Stimulated activated CD4-positive, alpha-beta T cell treated with anti-CD3 and anti-CD28 coated beads, Interleukin-4, amount 100 ng/mL, for 48 hours (primary cell): ENCODE results near the gene LAMB3.
A peak's percentile ranks its signal among the peaks of the same experiment; 100 is the strongest.

Source experiments
- DNase-seq, 2 donors: peaks; one replicate each; pipeline ENCODE4 v3.0.0-alpha.2; 2020; ENCODE audit warnings: low read depth in 2 of 2

LAMB3 gene

DNA sequence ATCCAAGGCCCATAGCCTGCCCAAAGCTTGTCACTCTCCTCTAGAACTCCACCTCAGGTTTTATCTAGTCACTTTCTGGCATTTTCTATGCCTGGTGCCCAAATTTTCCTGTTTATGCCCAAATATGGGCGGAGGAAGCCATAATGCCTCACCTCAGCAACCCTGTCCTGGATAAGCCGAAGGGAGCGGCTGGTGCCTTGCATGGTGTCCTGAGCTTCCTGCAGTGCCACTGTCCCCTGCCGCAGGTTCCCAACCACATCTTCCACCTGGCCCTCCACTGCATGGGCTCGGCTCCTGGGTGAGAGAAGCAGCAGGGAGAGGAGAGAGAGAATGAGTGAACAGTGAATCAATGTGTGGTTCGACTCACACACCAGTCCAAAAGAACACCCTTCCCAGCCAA, 34.5 kb downstream of the LAMB3 start:
- no peak for DNase-seq

DNA sequence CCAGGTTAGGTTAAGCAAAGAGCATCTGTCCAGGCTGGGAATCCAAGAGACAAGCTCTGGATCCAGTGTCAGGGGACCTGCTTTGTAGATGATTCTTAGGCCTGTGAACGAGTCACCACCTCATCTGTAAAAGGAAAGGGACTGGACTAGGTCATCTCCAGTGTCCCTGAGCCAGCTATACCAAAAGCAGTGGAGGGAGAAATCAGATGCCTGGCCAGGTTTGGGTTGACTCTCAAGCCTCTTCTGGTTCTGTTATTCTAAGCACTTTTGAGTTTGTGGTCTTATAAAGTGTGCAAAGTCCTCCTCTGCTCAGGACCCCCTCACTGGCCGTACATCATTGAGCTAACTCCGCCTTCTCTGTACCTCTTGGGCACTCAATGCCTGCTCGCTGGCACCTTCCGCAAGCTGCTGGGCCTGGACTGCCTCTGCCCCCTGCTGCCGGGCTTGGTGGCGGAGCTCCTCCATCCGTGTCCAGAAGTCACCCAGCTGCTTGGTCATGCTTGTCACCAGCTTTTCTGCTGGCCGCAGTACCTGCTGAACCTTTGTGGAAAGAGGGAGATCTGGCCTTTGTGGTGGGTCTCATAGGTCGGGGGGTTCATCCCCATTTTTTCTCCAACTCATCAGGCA, 35.1 kb downstream of the LAMB3 start:
- DNase-seq, result no peak

DNA sequence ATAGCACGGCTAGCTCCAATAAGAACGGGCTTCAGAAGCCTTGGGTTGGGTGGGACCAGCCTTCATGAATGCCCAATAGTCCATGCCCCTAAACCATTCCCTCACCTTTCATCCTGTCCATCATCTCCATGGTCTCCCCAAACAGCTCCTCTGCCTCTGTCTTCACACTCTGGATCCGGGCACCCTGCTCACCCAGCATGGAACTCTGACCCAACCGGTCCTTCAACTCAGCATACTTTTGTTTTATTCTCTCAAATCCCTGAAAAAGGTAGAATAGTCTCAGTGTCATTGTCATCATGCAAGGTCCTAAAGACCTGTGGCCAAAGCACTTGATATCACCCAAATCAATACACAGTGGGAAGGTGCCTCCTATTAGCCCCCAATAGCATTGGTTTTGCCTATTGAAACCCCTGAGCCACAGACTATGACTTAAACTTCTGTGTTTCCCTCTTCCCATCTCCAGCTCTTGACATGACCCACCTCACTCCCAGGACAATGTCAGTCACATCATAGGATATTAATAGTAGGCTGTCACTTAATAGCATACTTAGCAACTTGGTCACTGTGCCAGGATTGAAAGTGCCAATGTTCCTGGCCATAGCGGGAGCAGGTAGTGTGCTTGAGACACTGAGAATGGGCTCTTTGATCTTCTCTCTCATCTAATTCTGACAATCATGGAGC, 35.7 kb downstream of the LAMB3 start:
- no peak for DNase-seq

DNA sequence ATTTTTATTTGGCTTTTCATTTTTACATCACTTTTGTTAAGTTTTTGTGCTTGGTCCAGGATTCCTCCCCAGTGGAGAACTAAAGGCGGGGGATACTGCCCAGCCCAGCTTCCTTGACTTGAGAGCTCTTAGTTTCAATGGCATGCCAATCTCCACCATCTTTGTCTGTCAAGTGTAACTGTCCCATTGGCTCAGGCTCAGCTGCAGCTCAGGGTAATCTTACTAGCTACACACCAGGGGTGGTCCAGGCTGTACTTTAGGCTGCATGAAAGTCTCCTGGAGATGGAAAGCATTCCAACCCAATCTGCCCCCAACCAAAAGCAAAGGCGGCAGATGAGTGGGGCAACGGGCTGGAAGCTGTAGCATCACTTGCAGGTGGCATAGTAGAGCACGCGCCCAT, 37.3 kb downstream of the LAMB3 start:
- DNase-seq, result no peak

DNA sequence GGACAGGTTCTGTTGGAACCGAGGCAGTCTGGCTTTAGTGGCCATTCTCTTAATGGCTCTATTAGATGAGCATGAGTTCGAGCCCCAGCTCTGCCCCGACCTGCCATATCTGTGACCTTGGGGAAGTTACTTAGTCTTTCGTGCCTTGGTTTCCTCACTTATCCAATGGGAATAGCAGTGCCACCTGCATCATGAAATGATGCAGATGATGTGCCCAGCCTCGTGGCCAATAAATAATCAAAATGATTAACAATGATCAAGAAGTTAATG, 38.1 kb downstream of the LAMB3 start:
- DNase-seq, result no peak

DNA sequence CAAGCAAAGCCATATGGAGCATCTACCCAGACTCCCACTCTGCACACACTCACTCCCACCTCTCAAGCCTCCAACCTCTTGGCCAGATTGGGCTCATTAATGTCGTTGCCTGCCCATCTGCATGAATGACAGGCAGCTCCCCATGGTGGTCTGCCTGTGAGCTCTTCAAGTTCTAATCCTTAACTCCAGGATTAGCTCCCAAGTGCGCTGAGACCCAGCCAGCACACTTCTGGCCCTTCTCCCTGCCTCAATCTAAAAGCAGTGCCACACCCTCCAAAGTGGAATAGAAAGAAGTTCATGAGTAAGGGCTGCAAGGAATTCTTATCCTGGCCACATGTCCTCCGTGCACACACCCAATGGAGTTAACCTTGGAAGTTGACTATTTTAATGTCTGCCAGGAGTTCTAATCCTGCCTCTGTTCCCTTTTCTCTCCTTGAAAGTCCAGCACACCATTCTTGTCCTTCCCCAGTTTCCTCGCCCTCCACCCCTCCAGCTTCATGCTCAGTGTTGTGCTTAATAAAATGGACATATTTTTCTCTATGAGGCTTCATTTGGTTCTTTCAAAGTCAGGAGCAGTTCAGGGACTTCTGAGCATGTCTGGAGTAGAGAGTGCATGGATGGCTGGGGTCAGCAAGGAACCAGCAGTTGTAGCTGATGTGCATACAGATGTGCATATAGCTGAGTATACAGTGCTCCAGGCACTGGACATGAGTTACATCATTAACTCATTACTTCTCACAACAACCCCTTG, 38.6 kb downstream of the LAMB3 start:
- no peak for DNase-seq

DNA sequence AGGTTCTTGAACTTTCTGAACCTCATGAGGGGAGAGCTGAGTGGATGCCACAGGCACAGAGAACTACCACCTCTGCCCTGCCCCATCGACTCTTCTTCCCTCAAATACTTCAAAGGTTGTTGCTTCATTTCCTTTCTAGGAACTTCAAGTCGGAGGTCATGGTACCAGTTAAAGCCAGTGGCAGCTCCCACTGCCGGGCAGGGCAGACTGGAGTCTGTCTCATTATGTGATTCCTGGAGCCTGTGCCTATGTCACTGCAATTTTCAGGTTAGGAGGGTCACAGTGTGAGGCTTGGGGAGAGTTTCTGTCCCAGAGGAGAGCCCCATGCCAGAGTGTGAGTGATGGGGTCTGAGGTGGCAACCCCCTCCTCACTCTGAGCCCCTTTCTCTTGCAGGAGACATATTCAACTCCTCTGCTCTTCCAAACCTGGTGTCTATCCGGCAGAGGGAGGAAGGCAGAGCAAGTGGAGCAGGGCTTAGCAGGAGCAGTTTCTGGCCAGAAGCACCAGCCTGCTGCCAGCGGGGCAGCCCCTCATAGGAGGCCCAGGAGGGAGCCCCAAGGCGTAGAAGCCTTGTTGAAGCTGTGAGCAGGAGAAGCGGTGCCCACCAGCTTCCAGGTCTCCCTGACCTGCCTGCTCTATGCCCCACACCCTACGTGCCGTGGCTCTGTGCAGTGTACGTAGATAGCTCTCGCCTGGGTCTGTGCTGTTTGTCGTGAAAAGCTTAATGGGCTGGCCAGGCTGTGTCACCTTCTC, 39.4 kb downstream of the LAMB3 start:
- no peak for DNase-seq

DNA sequence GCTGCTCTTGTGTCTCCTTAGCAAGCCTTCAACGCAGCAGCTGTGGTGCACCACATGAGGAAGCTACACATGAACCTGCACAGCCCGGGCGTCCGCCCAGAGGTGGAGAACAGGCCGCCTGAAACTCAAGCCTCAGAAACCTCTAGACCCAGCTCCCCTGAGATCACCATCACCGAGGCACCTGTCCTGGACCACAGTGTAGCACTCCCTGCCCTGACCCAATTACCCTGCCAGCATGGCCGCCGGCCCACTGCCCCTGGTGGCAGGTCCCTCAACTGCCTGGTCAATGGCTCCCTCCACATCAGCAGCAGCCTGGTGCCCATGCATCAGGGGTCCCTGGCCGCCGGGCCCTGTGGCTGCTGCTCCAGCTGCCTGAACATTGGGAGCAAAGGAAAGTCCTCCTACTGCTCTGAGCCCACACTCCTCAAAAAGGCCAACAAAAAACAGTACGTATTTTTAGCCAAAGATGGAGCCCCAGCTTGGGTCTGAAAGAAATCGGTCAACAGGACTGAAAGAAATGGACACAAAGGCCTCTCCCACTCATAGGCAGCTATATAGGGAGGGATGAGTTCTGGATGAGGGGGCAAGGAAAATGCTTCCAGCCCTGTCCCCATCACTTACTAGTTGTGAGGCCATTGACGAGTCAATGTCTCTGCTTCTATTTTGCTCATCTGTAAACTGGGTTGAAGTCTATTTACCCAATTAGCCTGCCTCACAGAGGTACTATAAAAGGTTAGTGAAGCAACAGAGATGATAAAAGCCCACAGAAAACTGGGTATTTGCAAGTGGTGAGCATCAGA, 40.3 kb downstream of the LAMB3 start:
- no peak for DNase-seq

DNA sequence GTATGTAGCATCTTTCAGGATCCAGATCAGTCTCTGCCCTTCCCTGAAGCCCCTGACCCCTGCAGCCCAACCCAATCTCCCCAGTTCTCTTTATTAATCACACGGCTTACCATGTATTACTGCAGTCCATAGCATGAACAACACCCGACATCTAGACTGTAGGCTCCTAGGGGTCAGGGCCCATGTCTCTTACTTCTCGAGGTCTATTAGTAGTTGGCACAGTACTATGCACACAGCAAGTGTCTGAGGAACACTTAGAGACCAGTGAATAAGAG, 41.7 kb downstream of the LAMB3 start:
- DNase-seq, result no peak

DNA sequence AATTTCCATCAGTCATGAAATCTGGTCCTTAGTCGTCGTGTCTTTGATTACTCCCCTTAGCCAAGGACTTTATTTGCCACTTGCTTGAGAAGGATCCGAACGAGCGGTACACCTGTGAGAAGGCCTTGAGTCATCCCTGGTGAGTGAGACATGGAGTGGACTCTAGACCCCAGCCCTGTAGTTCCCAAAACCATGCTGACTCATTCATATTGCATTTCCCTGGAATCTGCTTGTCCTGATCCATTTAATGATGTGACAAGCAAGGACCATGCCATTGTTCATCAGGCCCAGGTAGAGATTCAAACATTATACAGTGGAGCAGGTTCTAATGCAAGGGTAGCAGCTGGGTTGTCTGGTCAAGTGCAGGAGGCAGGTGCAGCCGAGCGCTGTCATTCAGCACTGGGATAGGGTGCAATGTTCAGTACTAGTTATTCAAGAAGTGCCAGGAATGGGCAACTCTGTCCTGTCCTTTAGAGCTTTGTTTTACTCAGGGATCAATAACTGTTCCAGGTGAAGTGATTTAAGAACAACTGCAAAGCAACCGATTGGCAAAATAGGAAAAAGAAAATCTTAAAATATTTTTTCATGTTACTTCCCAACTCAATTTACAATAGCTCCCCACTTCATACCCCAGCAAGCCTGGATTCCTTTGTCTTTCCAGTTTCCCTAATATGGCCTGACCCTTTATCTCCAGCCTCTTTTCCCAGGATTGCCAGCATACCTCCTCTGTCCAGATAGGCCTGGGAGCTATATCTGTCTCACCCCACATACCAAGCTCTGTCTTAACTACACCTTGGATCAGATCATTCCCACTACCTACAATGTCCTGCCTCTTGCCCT, 42.2 kb downstream of the LAMB3 start:
- no peak for DNase-seq

DNA sequence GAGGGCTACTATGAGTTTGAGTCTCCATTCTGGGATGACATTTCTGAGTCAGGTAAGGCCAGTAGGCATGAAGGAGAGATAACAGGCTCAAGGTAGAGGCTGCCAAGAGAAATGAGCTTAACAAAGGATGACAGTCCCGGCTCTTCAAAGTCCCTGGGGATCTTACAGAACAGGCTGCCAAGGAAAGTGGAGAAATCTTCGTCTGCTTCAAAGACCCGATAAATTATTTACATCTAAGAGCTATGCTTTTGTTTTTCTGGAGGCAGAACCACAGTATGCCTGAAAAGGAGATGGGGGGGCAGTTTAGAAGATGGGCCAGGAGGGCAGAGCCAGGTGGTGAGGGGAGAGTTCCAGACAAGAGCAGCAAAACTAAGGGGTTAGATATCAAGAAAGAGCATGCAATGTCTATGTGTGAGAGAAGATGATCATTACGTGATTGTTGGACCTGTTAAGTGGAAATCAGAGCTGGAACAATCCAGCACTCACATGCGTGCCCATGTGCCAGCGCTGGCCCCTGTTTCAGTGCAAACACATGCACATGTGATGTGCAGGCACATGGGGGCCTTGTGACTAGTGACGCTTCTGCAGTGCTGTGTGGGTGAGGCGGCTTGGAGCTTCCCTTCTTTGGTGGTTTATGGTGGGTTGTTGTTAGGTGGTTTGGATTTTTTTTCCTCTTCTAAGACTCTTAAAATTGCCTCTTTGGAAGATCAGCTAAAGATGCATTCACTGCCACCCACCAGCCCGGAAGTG, 43.0 kb downstream of the LAMB3 start:
- DNase-seq, result no peak

DNA sequence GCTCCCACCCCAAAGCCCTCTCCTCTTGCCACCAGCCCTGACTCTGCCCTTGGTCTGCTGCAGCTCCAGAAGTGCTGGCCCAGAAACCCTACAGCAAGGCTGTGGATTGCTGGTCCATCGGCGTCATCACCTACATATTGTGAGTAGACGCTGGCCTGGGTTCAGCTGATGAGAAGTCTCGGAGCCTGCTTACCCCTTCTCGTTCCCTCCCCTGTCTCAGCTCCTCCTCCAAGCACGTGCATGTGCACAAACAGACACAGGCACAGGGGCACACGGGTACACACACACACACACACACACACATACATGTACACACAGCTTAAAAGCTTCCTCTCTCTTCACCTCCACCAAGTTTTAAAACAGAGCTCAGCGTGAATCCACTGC, 44.4 kb downstream of the LAMB3 start:
- DNase-seq, result no peak

DNA sequence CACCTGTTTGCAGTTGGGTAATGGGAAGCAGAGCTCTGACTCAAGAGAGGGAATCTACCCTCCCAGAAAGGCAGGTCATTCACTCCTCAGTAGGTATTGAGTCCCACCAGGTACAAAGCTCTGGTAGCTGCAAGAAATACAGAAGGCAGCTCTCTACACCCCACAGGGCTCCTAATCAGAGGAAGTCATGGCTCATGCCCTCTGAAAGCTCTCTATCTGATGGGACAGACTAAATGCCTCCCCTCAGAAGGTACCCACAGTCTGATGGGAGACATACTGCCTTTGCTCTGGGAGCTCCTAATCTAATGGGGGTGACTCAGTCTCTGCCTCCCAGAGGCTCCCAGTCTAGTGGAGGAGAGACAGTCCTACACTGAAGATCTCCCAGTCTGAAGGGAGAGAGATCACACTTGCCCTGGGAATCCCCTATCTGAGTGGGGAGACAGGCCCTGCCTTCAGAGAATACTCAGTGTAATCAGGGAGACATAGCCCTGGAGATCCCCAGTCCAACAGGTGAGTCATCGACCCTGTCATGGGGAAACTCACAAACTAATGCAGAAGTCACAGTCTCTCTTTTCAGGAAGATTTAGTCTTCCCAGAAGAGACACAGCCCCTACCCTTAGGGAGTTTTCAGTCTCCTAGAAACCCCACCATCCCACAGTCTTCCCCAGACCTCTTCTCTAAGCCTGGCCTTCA, 45.0 kb downstream of the LAMB3 start:
- peak in 1 of 2 donors; percentile 38 for DNase-seq

DNA sequence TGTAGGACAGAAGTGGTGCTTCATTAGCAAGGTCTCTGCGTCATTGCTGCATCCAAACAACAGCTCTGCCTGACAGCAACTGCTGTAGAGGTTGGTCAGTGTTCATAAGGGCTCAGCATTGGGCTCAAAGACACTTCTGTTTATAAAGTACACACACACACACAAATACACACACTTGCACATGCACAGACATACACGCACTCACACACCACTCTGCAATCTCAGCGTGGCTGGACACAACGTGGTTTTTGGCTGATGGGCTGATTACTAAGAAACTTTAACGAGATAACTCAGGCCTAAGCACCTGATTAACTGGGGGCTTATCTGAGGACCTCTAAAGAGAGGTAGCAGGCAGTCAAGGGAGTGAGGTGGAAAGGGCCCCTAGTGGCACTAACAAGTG, 48.3 kb downstream of the LAMB3 start:
- DNase-seq, result no peak

DNA sequence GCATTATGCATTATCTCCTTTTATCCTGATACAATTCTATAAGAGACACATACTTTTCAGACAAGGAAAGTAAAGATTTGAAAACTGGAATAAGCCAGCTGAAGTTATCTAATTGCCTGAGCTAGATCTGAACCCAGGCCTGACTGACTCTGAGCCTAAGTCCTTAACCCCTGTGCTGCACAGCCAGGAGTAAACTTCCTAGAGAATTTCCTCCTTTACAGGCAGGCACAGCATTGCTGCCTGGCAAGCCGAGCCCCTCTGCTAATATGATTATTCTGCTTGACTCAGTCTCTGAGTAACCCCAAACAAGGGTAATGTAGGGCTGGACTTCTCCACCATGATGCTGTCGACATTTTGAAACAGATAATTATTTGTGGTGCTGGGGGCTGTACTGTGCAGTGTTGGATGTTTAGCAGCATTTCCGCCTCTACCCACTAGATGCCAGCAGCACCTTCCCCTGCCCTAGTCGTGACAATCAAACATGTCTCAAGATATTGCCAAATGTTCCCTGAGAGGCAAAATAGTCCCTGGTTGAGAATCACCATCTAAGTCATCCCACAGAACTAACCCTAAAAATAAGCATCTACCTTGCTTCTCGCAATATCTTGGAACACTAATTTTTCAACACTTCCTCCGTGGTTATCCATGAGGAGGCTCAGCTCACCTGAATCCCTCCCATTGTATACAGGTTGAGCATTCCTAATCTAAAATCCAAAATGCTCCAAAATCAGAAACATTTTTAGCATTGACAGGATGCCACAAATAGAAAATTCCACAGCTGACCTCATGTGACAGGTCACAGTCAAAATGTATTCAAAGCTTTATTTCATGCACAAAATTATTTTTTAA, 50.2 kb downstream of the LAMB3 start:
- peak; percentile 22 for DNase-seq

DNA sequence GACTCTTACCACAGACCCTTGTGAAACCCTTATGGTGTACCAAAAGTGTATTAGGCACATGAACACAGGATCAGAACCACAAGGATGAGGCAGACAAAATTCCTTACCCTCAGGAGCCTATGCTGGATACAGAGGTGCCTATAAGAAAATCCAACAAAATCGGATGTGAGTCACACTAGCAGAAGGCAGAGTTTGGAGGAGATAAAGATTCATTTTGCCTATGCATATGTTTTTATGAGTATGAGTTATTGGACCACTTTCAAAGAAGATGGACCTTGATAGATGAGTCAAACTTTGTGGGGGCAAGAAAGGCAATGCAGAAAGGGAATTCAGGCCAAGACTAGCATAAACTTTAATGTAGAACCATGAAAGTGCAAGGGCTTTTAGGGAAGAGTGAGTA, 51.7 kb downstream of the LAMB3 start:
- no peak for DNase-seq

DNA sequence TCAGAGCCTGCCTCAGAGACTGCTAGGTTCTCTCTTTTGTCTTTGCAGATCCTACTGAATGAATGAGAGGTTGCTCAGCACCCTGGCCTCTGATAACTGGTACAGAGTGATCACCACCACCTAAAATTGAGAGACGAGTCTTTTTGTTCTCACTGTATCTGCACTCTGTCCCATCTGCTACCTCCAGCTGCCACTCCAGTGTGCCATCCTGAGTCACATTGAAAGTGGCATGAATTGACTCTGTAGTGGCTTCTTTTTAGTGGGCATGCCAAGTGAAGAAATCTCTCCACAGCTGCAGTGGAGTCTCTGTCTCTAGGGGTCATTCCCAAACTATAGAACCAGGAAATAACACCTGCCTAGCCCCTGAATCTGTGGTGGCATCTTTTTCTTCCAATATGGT, 54.0 kb downstream of the LAMB3 start:
- DNase-seq, result no peak

DNA sequence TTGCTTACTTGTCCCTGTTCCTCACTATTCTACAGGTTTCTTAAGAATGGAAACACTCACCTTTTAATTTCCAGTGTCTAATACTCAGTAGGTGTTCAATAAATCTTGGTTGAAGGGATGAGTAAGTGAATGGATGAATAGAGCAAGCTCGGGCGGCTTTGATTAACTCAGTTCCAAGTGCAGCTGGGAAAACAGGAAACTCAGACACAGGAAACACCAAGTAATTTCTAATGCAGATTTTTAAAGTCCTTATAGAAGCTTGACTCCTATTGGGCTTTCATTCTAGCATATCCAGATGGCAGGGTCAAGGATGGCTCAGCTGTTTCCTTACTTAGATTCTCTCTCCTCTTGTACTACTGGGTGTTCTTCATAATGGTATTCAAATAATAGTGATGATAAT, 54.7 kb downstream of the LAMB3 start:
- DNase-seq, result no peak
